ENCODE data around the gene KRTAP2-4.
"Not testable (repeated sequence)": the region's sequence is repeated elsewhere in the genome, so short reads cannot be mapped to it uniquely, and the experiment has no call there.

DNA sequence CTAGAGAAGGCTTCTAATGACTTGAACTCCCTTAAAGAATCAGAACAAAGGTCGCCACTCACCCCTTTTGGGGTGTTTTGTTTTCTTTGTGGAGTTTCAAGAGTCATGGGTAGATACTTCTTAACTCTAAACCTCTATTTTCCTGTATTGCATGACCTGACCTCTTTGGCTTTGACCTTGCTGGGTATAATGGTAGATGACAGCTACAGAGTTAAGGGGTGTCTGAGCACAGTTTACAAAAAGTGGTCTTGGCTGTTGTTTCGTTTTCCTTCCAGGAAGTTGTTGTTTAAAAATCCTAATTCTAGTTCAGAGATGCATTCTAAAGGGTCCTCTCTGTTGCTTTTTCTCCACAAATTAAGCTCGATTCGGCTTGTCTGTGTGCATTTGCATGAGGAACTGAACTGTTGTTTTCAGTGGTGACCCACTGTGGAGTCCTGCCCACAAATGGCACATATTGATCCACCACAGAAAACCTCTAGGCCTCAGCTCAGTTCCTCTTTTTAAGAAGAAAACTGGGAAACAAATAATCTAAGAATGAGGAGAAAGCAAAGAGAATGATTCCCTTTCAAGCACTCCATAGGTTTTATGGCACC, 23.2 kb upstream of the KRTAP2-4 start:
- TF ChIP-seq POLR2AphosphoS5 (IDR thresholded peaks at IDR 0.05; ENCODE audit: low read depth), result not testable (repeated sequence)
- TF ChIP-seq, protein P1, sequence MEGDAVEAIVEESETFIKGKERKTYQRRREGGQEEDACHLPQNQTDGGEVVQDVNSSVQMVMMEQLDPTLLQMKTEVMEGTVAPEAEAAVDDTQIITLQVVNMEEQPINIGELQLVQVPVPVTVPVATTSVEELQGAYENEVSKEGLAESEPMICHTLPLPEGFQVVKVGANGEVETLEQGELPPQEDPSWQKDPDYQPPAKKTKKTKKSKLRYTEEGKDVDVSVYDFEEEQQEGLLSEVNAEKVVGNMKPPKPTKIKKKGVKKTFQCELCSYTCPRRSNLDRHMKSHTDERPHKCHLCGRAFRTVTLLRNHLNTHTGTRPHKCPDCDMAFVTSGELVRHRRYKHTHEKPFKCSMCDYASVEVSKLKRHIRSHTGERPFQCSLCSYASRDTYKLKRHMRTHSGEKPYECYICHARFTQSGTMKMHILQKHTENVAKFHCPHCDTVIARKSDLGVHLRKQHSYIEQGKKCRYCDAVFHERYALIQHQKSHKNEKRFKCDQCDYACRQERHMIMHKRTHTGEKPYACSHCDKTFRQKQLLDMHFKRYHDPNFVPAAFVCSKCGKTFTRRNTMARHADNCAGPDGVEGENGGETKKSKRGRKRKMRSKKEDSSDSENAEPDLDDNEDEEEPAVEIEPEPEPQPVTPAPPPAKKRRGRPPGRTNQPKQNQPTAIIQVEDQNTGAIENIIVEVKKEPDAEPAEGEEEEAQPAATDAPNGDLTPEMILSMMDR (IDR thresholded peaks at IDR 0.05; ENCODE audit: insufficient read depth, low read length), result not testable (repeated sequence)
- TF ChIP-seq, protein P2, sequence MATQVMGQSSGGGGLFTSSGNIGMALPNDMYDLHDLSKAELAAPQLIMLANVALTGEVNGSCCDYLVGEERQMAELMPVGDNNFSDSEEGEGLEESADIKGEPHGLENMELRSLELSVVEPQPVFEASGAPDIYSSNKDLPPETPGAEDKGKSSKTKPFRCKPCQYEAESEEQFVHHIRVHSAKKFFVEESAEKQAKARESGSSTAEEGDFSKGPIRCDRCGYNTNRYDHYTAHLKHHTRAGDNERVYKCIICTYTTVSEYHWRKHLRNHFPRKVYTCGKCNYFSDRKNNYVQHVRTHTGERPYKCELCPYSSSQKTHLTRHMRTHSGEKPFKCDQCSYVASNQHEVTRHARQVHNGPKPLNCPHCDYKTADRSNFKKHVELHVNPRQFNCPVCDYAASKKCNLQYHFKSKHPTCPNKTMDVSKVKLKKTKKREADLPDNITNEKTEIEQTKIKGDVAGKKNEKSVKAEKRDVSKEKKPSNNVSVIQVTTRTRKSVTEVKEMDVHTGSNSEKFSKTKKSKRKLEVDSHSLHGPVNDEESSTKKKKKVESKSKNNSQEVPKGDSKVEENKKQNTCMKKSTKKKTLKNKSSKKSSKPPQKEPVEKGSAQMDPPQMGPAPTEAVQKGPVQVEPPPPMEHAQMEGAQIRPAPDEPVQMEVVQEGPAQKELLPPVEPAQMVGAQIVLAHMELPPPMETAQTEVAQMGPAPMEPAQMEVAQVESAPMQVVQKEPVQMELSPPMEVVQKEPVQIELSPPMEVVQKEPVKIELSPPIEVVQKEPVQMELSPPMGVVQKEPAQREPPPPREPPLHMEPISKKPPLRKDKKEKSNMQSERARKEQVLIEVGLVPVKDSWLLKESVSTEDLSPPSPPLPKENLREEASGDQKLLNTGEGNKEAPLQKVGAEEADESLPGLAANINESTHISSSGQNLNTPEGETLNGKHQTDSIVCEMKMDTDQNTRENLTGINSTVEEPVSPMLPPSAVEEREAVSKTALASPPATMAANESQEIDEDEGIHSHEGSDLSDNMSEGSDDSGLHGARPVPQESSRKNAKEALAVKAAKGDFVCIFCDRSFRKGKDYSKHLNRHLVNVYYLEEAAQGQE (IDR thresholded peaks at IDR 0.05; ENCODE audit: insufficient replicate concordance, low read depth), result not testable (repeated sequence)

Data from HL-60 (cell line).